KOPT-K1 (cell line): ENCODE measurements around the gene EHF.

ENCODE experiments used
- H3K27ac ChIP-seq: fragments of 200-600 bp; sonication (generic); 2 replicates; pipeline ENCODE4 v1.5.1; 2016; ENCODE audit warnings: antibody characterized with exemption, mild to moderate bottlenecking, low read depth, low read length; ENCODE audit not compliant: poor library complexity, severe bottlenecking
- H3K36me3 ChIP-seq: fragments of 200-600 bp; sonication (generic); 2 replicates; pipeline ENCODE4 v1.5.1; 2017; ENCODE audit warnings: antibody characterized with exemption, mild to moderate bottlenecking, low read length, moderate library complexity; ENCODE audit not compliant: insufficient read depth
- H3K9me3 ChIP-seq: fragments of 200-600 bp; sonication (generic); 2 replicates; pipeline ENCODE4 v1.5.1; 2017; ENCODE audit warnings: antibody characterized with exemption, low read length, mild to moderate bottlenecking; ENCODE audit not compliant: insufficient read depth, poor library complexity, severe bottlenecking

The EHF gene

DNA sequence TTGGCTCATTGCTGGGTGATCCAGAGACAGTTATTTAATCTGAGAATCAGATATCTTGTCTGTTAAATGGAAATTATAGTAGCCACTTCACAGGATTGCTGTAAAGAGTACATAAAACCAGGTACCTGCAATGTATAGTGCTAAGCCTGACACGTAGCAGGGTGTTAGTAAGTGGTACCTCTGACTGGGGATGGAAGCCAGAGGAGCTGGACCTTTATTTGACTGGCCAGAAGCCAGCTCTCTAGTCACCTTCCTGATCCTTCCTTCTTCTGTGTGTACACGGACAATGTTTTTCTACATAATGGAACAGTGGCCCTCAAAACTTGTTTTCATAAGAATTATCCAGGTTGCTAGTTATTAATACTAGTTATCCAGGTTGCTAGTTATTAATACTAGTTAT is 25.5 kb upstream of the EHF start:
- Histone ChIP-seq H3K36me3 (no peaks in the 10 kb centered on the region), H3K9me3 (peaks cover 25% of the 10 kb centered on the region), H3K27ac (no peak overlapping the region)

DNA sequence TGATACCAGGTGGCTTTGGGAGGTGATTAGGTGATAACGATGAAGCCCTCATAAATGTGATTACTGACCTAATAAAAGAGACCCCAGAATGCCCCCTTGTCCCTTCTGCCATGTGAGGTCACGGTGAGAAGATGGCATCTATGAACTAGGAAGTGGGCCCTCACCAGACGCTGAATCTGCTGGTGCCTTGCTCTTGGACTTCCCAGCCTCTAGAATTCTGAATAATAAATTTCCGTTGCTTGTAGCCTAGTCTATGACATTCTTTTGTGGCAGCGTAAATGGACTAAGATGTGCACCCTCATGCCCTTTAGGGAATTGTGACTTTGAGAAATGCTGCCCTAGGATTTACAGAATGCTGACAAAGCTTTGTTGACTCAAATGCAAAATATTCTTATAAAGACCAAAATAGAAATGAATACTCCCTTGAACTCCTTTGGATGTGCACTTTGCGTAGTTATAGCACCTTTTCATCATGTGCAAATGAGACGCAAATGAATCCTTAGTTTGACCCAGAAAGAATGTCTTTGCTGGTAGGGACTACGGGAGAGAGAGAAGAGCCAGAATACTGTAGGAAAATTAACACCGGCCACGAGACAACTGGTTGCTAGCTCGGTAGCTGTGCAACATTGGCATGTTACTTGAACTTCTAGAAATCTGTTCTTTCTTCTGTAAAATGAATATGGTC is 24.8 kb upstream of the EHF start:
- Histone ChIP-seq H3K27ac (no peak overlapping the region), H3K9me3 (peaks cover 25% of the 10 kb centered on the region), H3K36me3 (no peaks in the 10 kb centered on the region)

DNA sequence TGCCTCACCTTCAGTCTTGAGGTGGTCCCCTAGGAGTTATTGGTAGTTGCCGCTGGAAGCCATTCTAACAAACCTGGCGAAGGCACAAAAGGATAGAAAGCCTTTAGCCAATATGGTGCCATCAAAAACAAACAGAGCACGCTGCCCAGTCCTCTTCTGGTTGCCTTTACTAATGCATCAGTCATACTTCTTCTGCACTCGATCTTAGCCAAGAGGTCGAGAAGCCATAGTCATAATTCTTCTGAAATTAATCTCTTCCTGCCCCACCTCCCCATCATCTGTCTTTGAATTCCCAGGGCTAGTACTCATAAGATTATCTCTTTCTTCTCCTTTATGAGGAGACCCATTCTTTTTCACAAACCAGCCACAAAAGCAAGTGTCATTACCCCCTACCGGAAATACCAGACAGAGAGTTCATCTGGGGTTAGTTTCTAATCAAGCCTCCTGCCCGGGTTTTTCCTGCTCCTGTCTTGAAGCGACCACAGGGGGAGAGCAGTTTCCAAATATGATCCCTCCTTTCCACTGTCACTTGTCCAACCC is 21.4 kb upstream of the EHF start:
- Histone ChIP-seq H3K36me3 (no peaks in the 10 kb centered on the region), H3K27ac (no peak overlapping the region), H3K9me3 (peaks cover 3% of the 10 kb centered on the region)

DNA sequence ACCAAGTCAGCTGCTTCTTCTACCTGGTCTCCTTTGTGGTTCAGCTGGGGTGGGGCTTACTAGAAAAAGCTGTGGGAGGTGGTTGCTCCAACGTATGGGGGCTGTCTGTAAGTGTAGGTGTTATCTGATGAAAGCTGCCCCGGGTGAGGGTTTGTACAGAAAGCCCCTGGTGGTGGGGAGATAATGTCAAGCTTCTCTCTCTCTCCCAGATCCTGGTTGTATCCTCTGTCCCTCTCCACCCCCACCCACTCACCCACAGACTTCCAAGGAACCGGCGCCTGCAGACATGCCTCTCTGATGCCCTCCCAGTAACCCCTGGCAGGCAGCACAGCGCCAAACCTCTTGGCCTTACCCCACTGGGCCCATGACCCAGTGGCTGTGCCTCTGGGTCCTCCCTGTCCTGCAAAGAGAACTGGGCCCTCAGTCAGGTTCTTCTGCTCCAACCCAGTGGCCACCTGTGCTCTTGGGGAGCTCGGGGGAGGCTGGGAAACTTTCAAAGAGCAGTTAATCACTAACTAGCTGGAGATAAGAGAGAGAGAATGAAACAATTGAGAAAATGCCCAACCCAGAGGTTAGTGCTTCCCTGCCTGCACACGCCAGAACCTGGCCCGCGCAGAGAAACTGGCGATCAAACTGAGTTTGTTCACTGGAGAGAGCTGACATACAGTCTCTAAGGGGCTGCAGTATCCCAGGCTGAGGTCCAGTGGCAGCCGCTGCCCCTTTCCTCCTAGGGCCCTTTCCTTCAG is 20.4 kb upstream of the EHF start:
- Histone ChIP-seq H3K9me3 (no peaks in the 10 kb centered on the region), H3K36me3 (no peaks in the 10 kb centered on the region), H3K27ac (no peak overlapping the region)

DNA sequence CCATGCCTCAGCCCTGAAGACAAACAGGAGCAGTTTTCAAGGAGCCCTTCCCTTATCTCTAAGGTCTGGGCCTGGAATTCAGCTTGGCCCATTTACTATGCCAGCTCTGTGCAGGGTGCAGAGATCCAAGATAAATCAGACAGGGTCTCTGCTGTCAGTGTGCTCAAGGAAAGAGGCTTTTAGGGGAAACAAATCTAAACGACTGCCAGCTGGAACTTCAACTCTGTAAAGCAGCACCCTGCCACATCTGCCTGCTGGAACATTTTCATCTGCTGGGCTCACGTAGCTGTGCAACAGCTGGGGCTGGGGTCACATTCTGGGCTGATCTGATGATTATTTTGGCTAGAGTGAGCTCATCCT is 19.8 kb upstream of the EHF start:
- Histone ChIP-seq H3K27ac (no peak overlapping the region), H3K9me3 (no peaks in the 10 kb centered on the region), H3K36me3 (no peaks in the 10 kb centered on the region)

DNA sequence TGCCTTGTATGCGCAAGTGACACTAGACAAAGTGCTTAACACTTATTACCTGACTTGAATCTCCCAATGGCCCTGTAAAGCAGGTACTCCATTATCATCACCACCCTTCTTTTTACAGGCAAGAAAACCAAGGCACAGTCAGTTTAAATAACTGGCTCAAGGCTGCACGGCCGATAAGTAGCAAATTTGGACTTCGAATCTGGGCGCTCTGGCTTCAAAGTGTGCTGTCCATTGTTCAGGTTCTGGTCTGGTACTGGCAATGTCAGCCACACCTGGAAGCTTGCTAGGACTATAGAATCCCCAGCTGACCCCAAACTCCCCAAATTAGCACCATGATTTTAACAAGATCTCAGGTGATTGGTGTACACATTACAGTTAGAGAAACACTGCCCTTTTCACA is 19.3 kb upstream of the EHF start:
- H3K9me3 ChIP-seq = no peaks in the 10 kb centered on the region
- no peak overlapping the region for H3K27ac ChIP-seq
- no peaks in the 10 kb centered on the region for H3K36me3 ChIP-seq

DNA sequence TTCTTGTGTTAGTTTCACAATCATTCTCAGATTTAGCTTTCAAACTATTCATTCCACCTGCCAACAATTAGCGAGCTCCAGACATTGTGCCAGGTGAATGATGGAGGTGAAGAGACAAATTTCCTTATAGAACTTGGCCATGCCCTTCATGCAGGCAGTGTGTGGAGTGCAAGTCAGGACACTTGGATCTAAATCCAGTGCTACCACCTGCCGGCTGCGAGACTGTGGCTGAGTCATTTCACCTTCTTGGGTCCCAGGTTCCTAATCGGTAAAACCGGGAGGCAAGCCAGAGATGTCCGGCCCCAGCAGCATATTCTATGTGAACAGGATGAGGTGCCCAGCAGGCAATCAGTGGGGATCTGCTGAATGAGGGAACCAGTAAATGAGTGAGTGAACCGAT is 18.6 kb upstream of the EHF start:
- no peaks in the 10 kb centered on the region for H3K36me3 ChIP-seq
- no peaks in the 10 kb centered on the region for H3K9me3 ChIP-seq
- H3K27ac ChIP-seq = no peak overlapping the region

DNA sequence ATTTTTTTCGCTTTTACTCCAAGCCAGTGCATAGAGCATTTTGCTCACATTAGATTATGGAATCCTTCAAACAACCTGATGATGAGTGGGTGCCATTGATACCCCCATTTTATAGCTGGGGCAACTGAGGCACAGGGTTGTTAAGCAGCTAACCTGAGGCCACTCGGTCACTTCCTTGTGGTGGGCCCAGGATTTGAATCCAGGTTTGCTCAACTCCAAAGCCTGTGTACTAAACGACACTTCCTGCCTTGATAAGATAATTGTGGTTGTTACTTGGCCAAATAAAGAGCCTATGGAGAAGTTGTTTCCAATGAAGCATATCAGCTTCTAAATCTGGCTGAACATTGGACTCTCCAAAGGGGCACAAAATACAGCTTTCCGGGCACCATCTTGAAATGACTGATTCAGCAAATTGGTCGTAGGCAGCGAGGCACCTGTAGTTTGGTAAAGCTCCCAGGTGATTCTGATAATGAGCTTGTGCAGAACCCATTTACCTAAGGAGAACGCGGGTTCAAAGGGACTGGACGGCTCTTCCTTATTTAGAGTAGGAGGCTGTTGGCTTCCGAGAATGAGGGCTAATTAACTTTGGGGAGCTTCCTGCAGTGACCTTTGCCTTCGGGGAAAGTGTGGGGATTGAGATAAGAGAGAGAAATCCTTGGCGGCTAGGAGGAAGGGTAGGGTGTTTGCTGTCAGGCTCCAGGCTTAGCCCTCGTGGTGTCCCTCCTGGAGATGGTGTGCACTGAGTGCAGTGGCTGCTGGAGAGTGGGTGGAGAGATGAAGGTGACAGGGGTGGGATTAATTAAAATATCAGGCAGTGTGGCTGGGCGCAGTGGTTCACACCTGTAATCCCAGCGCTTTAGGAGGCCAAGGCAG is 17.5 kb upstream of the EHF start:
- no peaks in the 10 kb centered on the region for H3K9me3 ChIP-seq
- no peaks in the 10 kb centered on the region for H3K36me3 ChIP-seq
- H3K27ac ChIP-seq = no peak overlapping the region

DNA sequence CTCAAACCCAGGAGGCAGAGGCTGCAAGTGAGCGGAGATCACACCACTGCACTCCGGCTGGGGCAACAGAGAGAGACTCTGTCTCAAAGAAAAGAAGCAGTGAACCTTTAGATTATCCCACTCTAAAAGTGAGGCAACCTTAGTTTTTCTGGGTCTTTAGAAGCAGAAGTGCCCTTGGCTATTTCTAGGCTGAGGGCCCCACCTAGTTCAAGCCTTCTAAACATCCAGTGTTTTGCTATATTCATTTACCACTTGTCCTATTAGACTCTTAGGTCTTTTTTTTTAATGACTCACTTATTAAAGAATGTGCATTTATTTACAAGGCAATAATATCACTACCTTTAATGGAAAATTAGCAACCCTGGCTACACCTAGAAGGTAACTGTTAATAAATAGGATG is 16.7 kb upstream of the EHF start:
- Histone ChIP-seq H3K27ac (no peak overlapping the region), H3K9me3 (no peaks in the 10 kb centered on the region), H3K36me3 (no peaks in the 10 kb centered on the region)

DNA sequence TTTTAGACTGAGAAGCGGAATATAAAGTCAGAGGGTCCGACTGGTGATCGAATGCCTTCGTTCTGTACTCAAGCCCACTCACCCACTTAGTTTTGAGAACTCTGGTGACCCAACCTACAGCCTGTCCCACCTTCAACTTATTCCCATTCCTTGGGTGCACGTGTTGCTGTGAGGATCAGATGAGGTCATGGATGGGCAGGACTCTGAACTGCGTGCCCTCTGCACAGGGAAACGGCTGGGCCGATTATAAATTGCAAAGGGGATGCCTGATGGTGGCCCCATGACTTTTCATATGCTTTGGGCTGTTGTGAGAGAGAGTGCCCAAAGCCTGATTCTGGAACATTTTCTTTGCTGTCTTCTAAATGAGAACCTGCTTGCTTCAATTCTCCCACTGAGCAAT is 16.0 kb upstream of the EHF start:
- Histone ChIP-seq H3K27ac (no peak overlapping the region), H3K36me3 (no peaks in the 10 kb centered on the region)

DNA sequence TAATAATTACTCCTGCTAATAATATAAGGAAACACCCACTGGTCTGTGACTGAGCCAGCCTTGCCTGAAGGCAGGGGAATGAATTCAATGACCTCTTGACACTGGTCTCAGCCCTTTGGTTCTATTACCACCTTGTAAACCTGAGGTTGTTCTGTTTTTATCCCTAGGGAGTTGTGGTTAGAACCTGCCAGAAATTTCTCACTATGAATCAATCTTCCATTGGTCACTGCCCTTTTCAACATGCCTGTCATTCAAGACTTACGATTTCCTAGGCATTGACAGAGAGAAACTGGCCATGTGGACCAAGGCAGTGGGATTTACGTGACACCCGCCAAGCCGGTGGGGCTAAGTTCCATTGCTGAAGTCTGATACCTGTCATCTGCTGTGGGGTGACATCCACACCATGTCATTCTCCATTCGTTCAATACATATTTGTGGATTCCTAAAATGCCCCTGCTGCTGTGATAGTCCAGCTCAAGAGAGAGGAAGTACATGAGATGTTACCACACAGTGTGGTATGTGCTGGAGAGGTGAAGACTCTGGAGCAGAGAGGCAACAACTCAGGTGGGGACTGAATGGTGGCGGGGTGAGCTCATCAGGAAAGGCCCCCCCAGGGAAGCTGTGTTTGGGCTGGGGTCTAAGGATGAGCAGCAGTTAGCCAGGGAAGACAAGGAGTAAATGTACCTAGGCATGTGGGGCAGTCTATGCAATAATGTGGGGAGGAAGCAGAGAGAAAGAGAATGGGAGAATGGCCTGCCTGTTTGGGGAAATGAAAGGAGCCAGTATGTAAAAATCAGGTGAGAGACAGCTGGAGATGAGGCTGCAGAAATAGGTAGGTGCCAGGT is 15.2 kb upstream of the EHF start:
- no peaks in the 10 kb centered on the region for H3K36me3 ChIP-seq
- no peaks in the 10 kb centered on the region for H3K9me3 ChIP-seq
- no peak overlapping the region for H3K27ac ChIP-seq

More for the DNA sequence above, 16.0 kb upstream of the EHF start:
- H3K9me3 ChIP-seq = no peaks in the 10 kb centered on the region

DNA sequence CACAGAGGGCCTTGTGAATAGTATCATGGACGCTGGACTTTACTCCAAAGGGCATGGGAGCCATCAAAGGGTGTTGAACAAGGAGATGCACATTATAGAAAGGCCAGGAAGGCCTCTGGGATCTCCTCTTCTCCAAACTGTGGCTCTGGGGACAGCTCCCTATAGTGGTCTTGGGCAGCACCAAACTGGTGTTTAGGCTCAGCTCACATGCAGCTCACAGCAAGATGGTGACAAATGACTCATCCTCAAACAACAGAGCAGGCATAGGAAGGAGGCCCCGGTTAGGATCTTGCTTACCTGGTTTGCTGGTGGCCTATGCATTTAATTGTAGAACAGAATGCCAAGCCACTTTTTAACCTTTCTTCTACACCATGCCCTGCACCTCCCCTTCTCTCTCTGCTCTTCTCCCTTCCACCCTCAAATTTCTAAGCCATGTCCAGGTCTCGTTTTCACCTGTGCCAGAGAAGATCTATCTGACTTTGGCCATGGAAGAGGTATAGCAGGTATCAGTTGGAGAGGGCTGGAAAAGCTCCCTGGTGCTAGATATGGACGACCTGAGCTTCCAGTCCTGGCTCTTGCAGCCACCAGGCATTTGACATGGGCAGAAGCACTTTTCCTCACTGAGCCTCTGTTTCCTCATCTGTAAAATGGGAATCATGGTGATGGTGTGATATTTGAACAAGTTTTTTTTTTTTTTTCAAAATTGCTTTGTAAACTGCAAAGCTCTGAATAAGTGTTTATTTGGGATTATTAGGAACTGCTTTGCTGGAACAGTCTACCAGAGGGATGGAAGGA is 14.4 kb upstream of the EHF start:
- no peak overlapping the region for H3K27ac ChIP-seq
- H3K36me3 ChIP-seq = no peaks in the 10 kb centered on the region
- no peaks in the 10 kb centered on the region for H3K9me3 ChIP-seq

DNA sequence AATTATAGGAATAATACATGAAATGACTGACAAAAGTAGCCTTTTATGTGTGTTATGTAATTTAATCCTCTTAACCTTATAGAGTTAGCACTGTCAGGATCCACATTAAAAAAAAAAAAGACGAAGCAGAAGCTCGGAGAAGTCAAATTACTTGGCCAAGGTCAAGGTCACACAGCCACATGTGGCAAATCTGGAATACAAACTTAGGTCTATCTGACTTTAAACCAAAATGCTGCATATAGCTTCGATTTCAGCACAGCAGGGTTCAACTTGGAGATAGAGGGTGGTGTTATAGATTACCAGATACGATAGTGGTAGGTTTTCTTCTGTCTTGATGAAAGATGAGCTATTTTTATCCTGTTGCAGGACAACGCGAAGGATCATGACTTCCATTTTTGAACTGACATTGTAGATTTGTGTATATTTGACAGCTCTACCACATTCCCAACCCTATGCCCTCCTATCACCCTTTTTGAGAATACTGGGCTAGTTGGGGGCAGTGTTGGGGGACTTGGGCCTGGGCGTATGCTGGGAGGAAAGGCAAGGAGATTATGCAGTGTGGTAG is 11.6 kb upstream of the EHF start:
- H3K36me3 ChIP-seq = no peaks in the 10 kb centered on the region
- no peak overlapping the region for H3K27ac ChIP-seq
- no peaks in the 10 kb centered on the region for H3K9me3 ChIP-seq

DNA sequence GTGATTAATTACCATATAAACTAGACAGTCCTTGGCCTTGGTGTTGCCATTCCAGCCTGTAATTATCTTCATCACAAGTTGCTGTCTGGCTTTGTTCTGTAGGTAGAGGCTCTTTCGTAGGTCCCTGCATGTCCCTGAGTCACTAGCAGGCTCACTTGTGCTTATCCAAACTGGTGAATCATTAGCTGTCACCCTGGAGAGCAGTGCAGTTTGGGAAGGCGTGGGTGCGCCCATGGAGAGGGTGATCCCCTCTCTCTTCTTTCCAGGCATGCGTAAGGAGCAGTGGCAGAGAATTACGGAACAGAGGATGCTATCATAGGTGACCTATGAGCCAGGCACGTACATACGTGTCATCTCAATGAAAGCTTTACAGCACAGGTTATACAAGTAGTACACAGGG is 11.0 kb upstream of the EHF start:
- Histone ChIP-seq H3K27ac (no peak overlapping the region), H3K9me3 (no peaks in the 10 kb centered on the region), H3K36me3 (no peaks in the 10 kb centered on the region)
